Choroid plexus epithelial cell (primary cell): Measurements from ENCODE around the gene AKTIP.
"Not testable (repeated sequence)": the region's sequence is repeated elsewhere in the genome, so short reads cannot be mapped to it uniquely, and the experiment has no call there.

Experiments used
- DNase-seq: peaks from one replicate; pipeline ENCODE4 v3.0.0-alpha.2; 2010; ENCODE audit warnings: low read depth
- H3K4me3 ChIP-seq: 2 replicates; pipeline ENCODE4 v1.5.1; 2011; ENCODE audit warnings: low read depth, mild to moderate bottlenecking, control low read depth, low read length, moderate library complexity
- TF ChIP-seq, protein P1 (sequence below): conservative IDR thresholded peaks from 2 replicates; pipeline ENCODE4 v1.5.1; 2011; ENCODE audit warnings: low read depth, mild to moderate bottlenecking, control low read depth, inconsistent platforms, low read length, moderate library complexity

The AKTIP gene

DNA sequence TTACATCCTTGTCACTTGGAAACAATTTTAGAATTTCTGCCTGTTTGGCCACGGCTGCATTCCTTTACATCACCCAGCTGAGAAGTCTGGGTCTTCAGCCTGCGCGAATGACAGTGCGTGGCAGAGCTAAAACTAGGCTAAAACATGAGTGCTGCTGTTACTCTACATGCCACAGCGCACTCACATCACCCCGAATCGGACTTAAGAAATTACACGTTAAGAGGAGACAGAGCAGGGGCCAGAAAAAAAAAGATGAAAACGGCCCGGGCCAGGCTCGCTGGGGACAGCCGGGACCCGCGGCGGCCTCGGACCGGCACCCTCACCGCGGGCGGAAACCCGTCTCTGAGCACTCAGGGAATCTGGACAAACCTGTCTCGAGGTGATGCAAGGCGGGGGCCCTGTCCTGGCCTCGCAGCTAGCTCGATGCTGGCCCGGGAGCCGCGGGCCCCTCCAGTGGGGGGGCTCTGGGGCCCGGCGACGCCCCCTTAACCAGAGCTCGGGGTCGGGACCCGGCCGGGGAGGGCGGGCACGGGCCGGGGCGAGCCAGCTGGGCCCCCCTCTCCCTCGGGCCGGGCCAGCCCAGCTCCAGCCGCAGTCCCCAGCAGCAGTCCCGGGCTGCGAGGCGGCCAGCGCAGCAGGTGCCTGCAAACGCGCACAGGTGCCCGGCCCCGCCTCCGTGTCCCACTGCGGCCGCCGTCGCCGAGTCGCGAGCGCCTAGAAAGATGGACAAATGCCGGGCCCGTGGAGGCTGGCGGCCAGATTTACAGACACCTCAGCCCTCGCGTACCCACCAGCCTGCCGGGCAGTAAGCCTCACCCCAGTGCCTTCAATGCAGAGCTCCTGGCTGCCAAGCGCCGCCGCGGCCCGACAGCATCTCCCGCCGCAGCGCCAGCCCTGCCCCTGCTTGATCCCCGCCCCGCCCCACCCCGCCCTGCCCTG lies at the start of gene AKTIP:
AKTIP (minus strand) TSS at position 879 of the 939 bp plus-strand sequence. CDS start 2,950 bp downstream, outside the sequence.
- TF ChIP-seq, protein P1, sequence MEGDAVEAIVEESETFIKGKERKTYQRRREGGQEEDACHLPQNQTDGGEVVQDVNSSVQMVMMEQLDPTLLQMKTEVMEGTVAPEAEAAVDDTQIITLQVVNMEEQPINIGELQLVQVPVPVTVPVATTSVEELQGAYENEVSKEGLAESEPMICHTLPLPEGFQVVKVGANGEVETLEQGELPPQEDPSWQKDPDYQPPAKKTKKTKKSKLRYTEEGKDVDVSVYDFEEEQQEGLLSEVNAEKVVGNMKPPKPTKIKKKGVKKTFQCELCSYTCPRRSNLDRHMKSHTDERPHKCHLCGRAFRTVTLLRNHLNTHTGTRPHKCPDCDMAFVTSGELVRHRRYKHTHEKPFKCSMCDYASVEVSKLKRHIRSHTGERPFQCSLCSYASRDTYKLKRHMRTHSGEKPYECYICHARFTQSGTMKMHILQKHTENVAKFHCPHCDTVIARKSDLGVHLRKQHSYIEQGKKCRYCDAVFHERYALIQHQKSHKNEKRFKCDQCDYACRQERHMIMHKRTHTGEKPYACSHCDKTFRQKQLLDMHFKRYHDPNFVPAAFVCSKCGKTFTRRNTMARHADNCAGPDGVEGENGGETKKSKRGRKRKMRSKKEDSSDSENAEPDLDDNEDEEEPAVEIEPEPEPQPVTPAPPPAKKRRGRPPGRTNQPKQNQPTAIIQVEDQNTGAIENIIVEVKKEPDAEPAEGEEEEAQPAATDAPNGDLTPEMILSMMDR = no peak
- H3K4me3 ChIP-seq = peak within 1 kb of the TSS; percentile 86
- peak; percentile 61 for DNase-seq

DNA sequence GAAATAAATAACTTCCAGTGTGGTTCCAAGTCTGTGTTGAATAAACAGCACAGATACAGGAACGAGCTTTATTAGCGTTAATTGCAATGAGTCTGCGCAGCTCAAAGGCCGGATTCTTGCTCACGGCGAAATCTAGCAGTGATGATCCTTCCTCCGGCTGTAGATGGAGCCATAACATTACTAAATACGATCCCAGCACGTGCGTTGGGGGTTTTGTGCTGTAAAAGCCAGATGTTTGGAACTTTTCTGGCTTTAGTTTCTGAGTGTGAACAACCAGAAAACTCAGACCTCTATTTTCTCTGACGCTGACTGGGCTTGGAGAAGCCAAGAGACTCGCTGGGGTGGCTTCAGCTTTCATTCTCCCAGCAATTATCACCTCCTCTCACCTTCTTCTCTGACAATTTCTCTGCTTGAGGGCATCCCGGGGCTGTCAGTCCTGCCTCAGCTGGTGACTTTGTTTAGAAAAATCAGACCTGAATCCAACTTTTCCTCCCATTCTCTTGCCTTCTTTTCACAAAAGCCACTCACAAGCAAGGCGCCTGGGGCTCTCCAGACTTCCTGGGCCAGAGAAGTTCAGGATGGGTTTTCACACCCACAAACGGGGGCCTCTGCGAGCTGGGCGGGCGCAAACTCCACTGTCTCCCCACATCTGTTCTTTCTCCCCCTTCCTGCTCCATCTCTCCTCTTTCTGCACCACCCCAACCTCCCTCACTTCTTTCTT lies 47.1 kb upstream of the AKTIP start:
- no peak overlapping the region for H3K4me3 ChIP-seq
- TF ChIP-seq, protein P1 = peak; percentile 88
- DNase-seq = peak; percentile 93

GRCh38 chr16:53546988-53547391 lies 44.0 kb upstream of the AKTIP start:
- TF ChIP-seq, protein P1 = peak; percentile 46
- peak; percentile 72 for DNase-seq
- H3K4me3 ChIP-seq = no peak overlapping the region

GRCh38 chr16:53545433-53545832 lies 42.4 kb upstream of the AKTIP start:
- TF ChIP-seq, protein P1 = no peak
- no peak for DNase-seq
- no peak overlapping the region for H3K4me3 ChIP-seq

- no peak overlapping the region for H3K4me3 ChIP-seq
- TF ChIP-seq, protein P1 = no peak
- no peak for DNase-seq
Observed at GRCh38 chr16:53542283-53542682, 39.3 kb upstream of the AKTIP start.

- DNase-seq = peak; percentile 89
- H3K4me3 ChIP-seq = no peak overlapping the region
- TF ChIP-seq, protein P1 = no peak
Observed at GRCh38 chr16:53541326-53541725, 38.3 kb upstream of the AKTIP start.

DNA sequence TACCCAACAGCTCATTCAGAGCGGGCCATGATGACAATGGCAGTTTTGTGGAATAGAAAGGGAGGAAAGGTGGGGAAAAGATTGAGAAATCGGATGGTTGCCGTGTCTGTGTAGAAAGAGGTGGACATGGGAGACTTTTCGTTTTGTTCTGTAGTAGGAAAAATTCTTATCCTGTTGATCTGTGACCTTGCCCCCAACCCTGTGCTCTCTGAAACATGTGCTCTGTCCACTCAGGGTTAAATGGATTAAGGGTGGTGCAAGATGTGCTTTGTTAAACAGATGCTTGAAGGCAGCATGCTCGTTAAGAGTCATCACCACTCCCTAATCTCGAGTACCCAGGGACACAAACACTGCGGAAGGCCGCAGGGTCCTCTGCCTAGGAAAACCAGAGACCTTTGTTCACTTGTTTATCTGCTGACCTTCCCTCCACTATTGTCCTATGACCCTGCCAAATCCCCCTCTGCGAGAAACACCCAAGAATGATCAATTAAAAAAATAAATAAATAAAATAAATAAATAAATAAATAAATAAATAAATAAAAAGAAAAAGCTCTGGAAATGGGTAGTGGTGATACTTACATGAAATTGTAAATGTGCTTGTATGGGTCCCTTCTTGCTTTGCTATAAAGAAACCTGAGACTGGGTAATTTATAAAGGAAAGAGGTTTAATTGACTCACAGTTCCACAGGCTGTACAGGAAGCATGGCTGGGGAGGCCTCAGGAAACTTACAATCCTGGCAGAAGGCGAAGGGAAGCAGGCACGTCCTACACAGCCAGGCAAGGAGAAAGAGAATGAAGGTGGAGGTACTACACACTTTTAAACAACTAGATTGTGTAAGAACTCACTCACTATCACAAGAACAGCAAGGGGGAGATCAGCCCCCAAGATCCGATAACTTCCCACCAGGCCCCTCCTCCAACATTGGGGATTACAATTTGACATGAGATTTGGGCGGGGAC lies 37.0 kb upstream of the AKTIP start:
- DNase-seq, H3K4me3 ChIP-seq: not testable (repeated sequence)

DNA sequence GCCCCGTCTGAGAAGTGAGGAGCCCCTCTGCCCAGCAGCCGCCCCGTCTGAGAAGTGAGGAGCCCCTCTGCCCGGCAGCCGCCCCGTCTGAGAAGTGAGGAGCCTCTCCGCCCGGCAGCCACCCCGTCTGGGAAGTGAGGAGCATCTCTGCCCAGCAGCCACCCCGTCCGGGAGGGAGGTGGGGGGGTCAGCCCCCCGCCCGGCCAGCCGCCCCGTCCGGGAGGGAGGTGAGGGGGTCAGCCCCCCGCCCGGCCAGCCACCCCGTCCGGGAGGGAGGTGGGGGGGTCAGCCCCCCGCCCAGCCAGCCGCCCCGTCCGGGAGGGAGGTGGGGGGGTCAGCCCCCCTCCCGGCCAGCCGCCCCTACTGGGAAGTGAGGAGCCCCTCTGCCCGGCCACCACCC lies 36.3 kb upstream of the AKTIP start:
- DNase-seq, H3K4me3 ChIP-seq: not testable (repeated sequence)
